Epidermal melanocyte (primary cell): ENCODE data around the gene OR2A14.
"Not testable (repeated sequence)": the region's sequence is repeated elsewhere in the genome, so short reads cannot be mapped to it uniquely, and the experiment has no call there.

Experiments used
- DNase-seq: peaks from one replicate; pipeline ENCODE4 v3.0.0; 2011; ENCODE audit warnings: low spot score; ENCODE audit not compliant: insufficient read length

Gene OR2A14

GRCh38 chr7:144148224-144148827, 25.4 kb downstream of the OR2A14 start:
- DNase-seq = no peak

GRCh38 chr7:144158861-144159260, 35.9 kb downstream of the OR2A14 start:
- no peak for DNase-seq

- DNase-seq = no peak
Measured at GRCh38 chr7:144164784-144165183, 41.8 kb downstream of the OR2A14 start.

GRCh38 chr7:144171594-144172350, 48.8 kb downstream of the OR2A14 start:
- not testable (repeated sequence) for DNase-seq

GRCh38 chr7:144174613-144175012, 51.6 kb downstream of the OR2A14 start:
- no peak for DNase-seq

GRCh38 chr7:144178380-144179164, 55.6 kb downstream of the OR2A14 start:
- DNase-seq = not testable (repeated sequence)

- not testable (repeated sequence) for DNase-seq
Measured at GRCh38 chr7:144179165-144179479, 56.1 kb downstream of the OR2A14 start.
